H1 (cell line): Measurements from ENCODE around the gene ENTPD1. TPM values are rescaled to one million over a fixed set of nuclear protein-coding genes. Genes with fewer than 3 reads are reported as not detected.

Experiments
- CTCF ChIA-PET: fragments of 300-600 bp; sonication (Branson Sonifier 250); formaldehyde crosslinking; loops from one replicate; lab custom pipeline; 2021; ENCODE audit not compliant: partially characterized antibody; lab: Charles Lee
- POLR2A ChIA-PET: fragments of 300-600 bp; sonication (Branson Sonifier 250); formaldehyde crosslinking; loops from one replicate; lab custom pipeline; 2021; ENCODE audit warnings: inconsistent platforms; ENCODE audit not compliant: partially characterized antibody; lab: Charles Lee
- DNase-seq, 2 experiments: peaks; one replicate each; pipeline versions ENCODE4 v3.0.0 to v3.0.0-alpha.2; 2010 to 2022; ENCODE audit warnings: low spot score in 2 of 2, low read depth in 1 of 2, mixed read lengths in 1 of 2
- FAIRE-seq: peaks from 2 replicates; lab custom pipeline; 2011; peaks lifted over from hg19 to GRCh38; lab: Jason Lieb, UNC
- H2AFZ ChIP-seq: 2 replicates; pipeline ENCODE4 v1.8.1; 2012; ENCODE audit warnings: low read length, inconsistent platforms
- H2AK5ac ChIP-seq: 2 replicates; pipeline ENCODE4 v1.6.1; 2013; ENCODE audit warnings: low read depth, low read length
- H2BK120ac ChIP-seq: replicated peaks from 2 replicates; pipeline ENCODE3; 2013; ENCODE audit warnings: low read depth, low read length, inconsistent platforms
- H2BK12ac ChIP-seq: 2 replicates; pipeline ENCODE4 v1.6.1; 2013; ENCODE audit warnings: low read depth, low read length
- H2BK15ac ChIP-seq: 2 replicates; pipeline ENCODE4 v1.6.1; 2013; ENCODE audit warnings: low read length
- H2BK20ac ChIP-seq: 2 replicates; pipeline ENCODE4 v1.6.1; 2013; ENCODE audit warnings: low read length
- H2BK5ac ChIP-seq: 2 replicates; pipeline ENCODE4 v1.6.1; 2013; ENCODE audit warnings: low read depth, low read length
- H3K14ac ChIP-seq: 2 replicates; pipeline ENCODE4 v1.6.1; 2013; ENCODE audit warnings: inconsistent platforms; ENCODE audit not compliant: insufficient read length
- H3K18ac ChIP-seq: 2 replicates; pipeline ENCODE4 v1.6.1; 2013; ENCODE audit warnings: low read length; ENCODE audit errors: extremely low read depth
- H3K23ac ChIP-seq: 2 replicates; pipeline ENCODE4 v1.6.1; 2013; ENCODE audit warnings: inconsistent platforms; ENCODE audit not compliant: insufficient read length
- H3K23me2 ChIP-seq: 2 replicates; pipeline ENCODE4 v1.6.1; 2013; ENCODE audit warnings: low read depth, low read length
- H3K27ac ChIP-seq: 2 replicates; pipeline ENCODE4 v1.6.1; 2011; ENCODE audit warnings: low read depth, low read length, inconsistent platforms
- H3K27me3 ChIP-seq, 4 experiments: replicated peaks in 1 of 4; 1 replicate in 1 of 4; 2 replicates in 3 of 4; pipeline versions ENCODE4 v1.6.1 to v1.8.1; 2011 to 2013; ENCODE audit warnings: low read length in 3 of 4, mild to moderate bottlenecking in 3 of 4, inconsistent platforms in 2 of 4, mixed read lengths in 2 of 4, moderate library complexity in 1 of 4; ENCODE audit not compliant: control insufficient read depth in 3 of 4, insufficient read depth in 3 of 4; ENCODE audit errors: extremely low read depth in 1 of 4
- H3K36me3 ChIP-seq, 4 experiments: 2 replicates each; pipeline versions ENCODE4 v1.6.1 to v1.8.1; 2011 to 2013; ENCODE audit warnings: mild to moderate bottlenecking in 4 of 4, low read length in 3 of 4, moderate library complexity in 2 of 4, control low read depth in 1 of 4, inconsistent platforms in 1 of 4; ENCODE audit not compliant: insufficient read depth in 4 of 4, control insufficient read depth in 2 of 4
- H3K4ac ChIP-seq: replicated peaks from 2 replicates; pipeline ENCODE3; 2013; ENCODE audit warnings: low read length, low read depth, mixed read lengths, inconsistent platforms; ENCODE audit not compliant: insufficient read length
- H3K4me1 ChIP-seq, 4 experiments: replicated peaks in 1 of 4; 1 replicate in 1 of 4; 2 replicates in 3 of 4; pipeline versions ENCODE4 v1.6.1 to v1.8.1; 2011 to 2013; ENCODE audit warnings: low read length in 3 of 4, inconsistent platforms in 2 of 4, mixed read lengths in 1 of 4; ENCODE audit not compliant: insufficient read depth in 4 of 4, control insufficient read depth in 3 of 4
- H3K4me2 ChIP-seq, 2 experiments: 2 replicates each; pipeline versions ENCODE4 v1.6.1 to v1.8.1; 2011 to 2013; ENCODE audit warnings: low read depth in 2 of 2, low read length in 2 of 2, control low read depth in 1 of 2, inconsistent platforms in 1 of 2, mild to moderate bottlenecking in 1 of 2; ENCODE audit not compliant: insufficient read depth in 1 of 2
- H3K4me3 ChIP-seq, 4 experiments: fragments of 200-600, 300-600 bp in 1 of 4; sonication (generic), shearing (Covaris generic), sonication (Bioruptor Twin) in 1 of 4; 2 replicates each; pipeline versions ENCODE4 v1.5.1 to v1.8.1; 2011 to 2016; ENCODE audit warnings: low read length in 4 of 4, low read depth in 3 of 4, control low read depth in 2 of 4, inconsistent platforms in 2 of 4, mild to moderate bottlenecking in 2 of 4, mixed read lengths in 1 of 4, moderate library complexity in 1 of 4; ENCODE audit not compliant: insufficient read depth in 2 of 4; ENCODE audit errors: extremely low read depth in 1 of 4
- H3K56ac ChIP-seq: replicated peaks from 2 replicates; pipeline ENCODE3; 2013; ENCODE audit warnings: low read depth, mild to moderate bottlenecking, mixed read lengths, low read length, inconsistent platforms; ENCODE audit not compliant: insufficient read length
- H3K79me1 ChIP-seq: 2 replicates; pipeline ENCODE4 v1.6.1; 2013; ENCODE audit warnings: low read depth, low read length, control low read depth
- H3K79me2 ChIP-seq, 2 experiments: 2 replicates each; pipeline versions ENCODE4 v1.6.1 to v1.8.1; 2012 to 2013; ENCODE audit warnings: low read length in 2 of 2, mild to moderate bottlenecking in 2 of 2, inconsistent platforms in 1 of 2; ENCODE audit not compliant: insufficient read depth in 2 of 2, control insufficient read depth in 1 of 2
- H3K9ac ChIP-seq, 4 experiments: replicated peaks in 1 of 4; 1 replicate in 1 of 4; 2 replicates in 3 of 4; pipeline versions ENCODE4 v1.6.1 to v1.8.1; 2011 to 2013; ENCODE audit warnings: low read depth in 3 of 4, low read length in 3 of 4, control low read depth in 2 of 4, mild to moderate bottlenecking in 2 of 4, moderate library complexity in 2 of 4, inconsistent platforms in 1 of 4; ENCODE audit errors: extremely low read depth in 1 of 4
- H3K9me3 ChIP-seq, 2 experiments: 2 replicates each; pipeline versions ENCODE4 v1.6.1 to v1.8.1; 2012 to 2013; ENCODE audit warnings: mild to moderate bottlenecking in 2 of 2, moderate library complexity in 2 of 2, control low read depth in 1 of 2, inconsistent platforms in 1 of 2, low read depth in 1 of 2, low read length in 1 of 2, mixed read lengths in 1 of 2; ENCODE audit not compliant: insufficient read depth in 2 of 2
- H4K20me1 ChIP-seq, 2 experiments: replicated peaks in 1 of 2; 2 replicates each; pipeline versions ENCODE3 to v1.8.1; 2011 to 2013; ENCODE audit warnings: inconsistent platforms in 2 of 2, low read length in 2 of 2, mild to moderate bottlenecking in 1 of 2; ENCODE audit not compliant: insufficient read depth in 2 of 2, control insufficient read depth in 1 of 2
- H4K5ac ChIP-seq: 2 replicates; pipeline ENCODE4 v1.6.1; 2013; ENCODE audit warnings: low read length, low read depth, mixed read lengths, inconsistent platforms; ENCODE audit not compliant: insufficient read length
- H4K8ac ChIP-seq: 2 replicates; pipeline ENCODE4 v1.8.0; 2013; ENCODE audit warnings: mild to moderate bottlenecking, moderate library complexity, low read length, inconsistent platforms; ENCODE audit not compliant: insufficient read depth; ENCODE audit errors: extremely low read depth
- H4K91ac ChIP-seq: replicated peaks from 2 replicates; pipeline ENCODE3; 2013; ENCODE audit warnings: low read length, mixed read lengths, inconsistent platforms; ENCODE audit not compliant: insufficient read length
- ASH2L ChIP-seq: fragments of 200-600, 300-600 bp; sonication (generic); IDR thresholded peaks from one replicate; pipeline ENCODE4 v1.7.1; 2017; ENCODE audit warnings: low read length
- ATF3 ChIP-seq: IDR thresholded peaks from 2 replicates; pipeline ENCODE4 v1.6.1; 2011; ENCODE audit warnings: low read depth, mild to moderate bottlenecking, low read length; ENCODE audit not compliant: insufficient read depth
- BRCA1 ChIP-seq: IDR thresholded peaks from 2 replicates; pipeline ENCODE4 v1.6.1; 2012; ENCODE audit warnings: low read depth, low read length, improper control_type of control experiment
- CBX8 ChIP-seq: fragments of 300-800, 300-1000 bp; sonication (generic); IDR thresholded peaks from 2 replicates; pipeline ENCODE4 v1.7.1; 2016; ENCODE audit warnings: low read depth, low read length, borderline replicate concordance
- EGR1 ChIP-seq: IDR thresholded peaks from 2 replicates; pipeline ENCODE4 v1.6.1; 2011; ENCODE audit warnings: low read depth, low read length, borderline replicate concordance
- EZH2 ChIP-seq: fragments of 200-600 bp; sonication (generic); IDR thresholded peaks from 2 replicates; pipeline ENCODE4 v1.7.1; 2012; ENCODE audit warnings: low read depth, mild to moderate bottlenecking, moderate library complexity, low read length, inconsistent platforms; ENCODE audit not compliant: severe bottlenecking
- KDM4A ChIP-seq: IDR thresholded peaks from one replicate; pipeline ENCODE4 v1.7.1; 2012; ENCODE audit warnings: low read depth, mild to moderate bottlenecking, moderate library complexity, low read length, inconsistent platforms; ENCODE audit not compliant: severe bottlenecking
- KDM5A ChIP-seq: fragments of 200-600 bp; IDR thresholded peaks from 2 replicates; pipeline ENCODE4 v1.7.1; 2012; ENCODE audit warnings: mild to moderate bottlenecking, low read length, inconsistent platforms, mixed read lengths
- MAX ChIP-seq: IDR thresholded peaks from 2 replicates; pipeline ENCODE4 v1.6.1; 2012; ENCODE audit warnings: inconsistent platforms
- NANOG ChIP-seq: IDR thresholded peaks from 2 replicates; pipeline ENCODE4 v1.6.1; 2011; ENCODE audit warnings: low read length, low read depth, mild to moderate bottlenecking, inconsistent platforms; ENCODE audit not compliant: insufficient read depth, poor library complexity, severe bottlenecking
- RNF2 ChIP-seq: fragments of 200-900, 300-1000 bp; sonication (generic); IDR thresholded peaks from 2 replicates; pipeline ENCODE4 v1.7.1; 2016; ENCODE audit warnings: borderline replicate concordance, low read depth, mild to moderate bottlenecking, antibody characterized with exemption, low read length; ENCODE audit not compliant: poor library complexity, severe bottlenecking; ENCODE audit errors: missing control alignments
- SIN3A ChIP-seq, 2 experiments: IDR thresholded peaks in 1 of 2; conservative IDR thresholded peaks in 1 of 2; 2 replicates each; pipeline ENCODE4 v1.6.1; 2011 to 2012; ENCODE audit warnings: low read length in 2 of 2, improper control_type of control experiment in 1 of 2, low read depth in 1 of 2, mild to moderate bottlenecking in 1 of 2
- SP4 ChIP-seq: IDR thresholded peaks from 2 replicates; pipeline ENCODE4 v1.6.1; 2012; ENCODE audit warnings: low read length, inconsistent platforms
- SRF ChIP-seq: IDR thresholded peaks from 2 replicates; pipeline ENCODE4 v1.6.1; 2011; ENCODE audit warnings: mild to moderate bottlenecking, low read depth, low read length, moderate library complexity
- polyA plus RNA-seq, 7 experiments: library from polyadenylated mRNA; depleted of rRNA in 3 of 7; stranded (reverse) in 5 of 7; unstranded in 2 of 7; fragments of >200 nt in 5 of 7; fragments of 200-250 nt in 2 of 7; gene quantifications; 1 replicate in 5 of 7; 2 replicates in 1 of 7; 4 replicates in 1 of 7; pipeline versions ENCODE4 v1.2.1 to v1.2.3, GENCODE V29; 2011 to 2013; ENCODE audit warnings: missing spikeins in 2 of 7, mixed read lengths in 2 of 7
- total RNA-seq: library from RNA; stranded (reverse); fragmentation: NEBNext Ultra II Directional; extraction: Animal tissue kit (Norgen Biotek cat#: 25700); gene quantifications from 2 replicates; pipeline ENCODE4 v1.2.1, GENCODE V29; 2021

Gene ENTPD1
- total and polyA plus RNA-seq, 2 of the 8 experiments (the other 6 are each of a cell fraction or from before 2014, with no cell fraction given): 2.2 to 2.5 TPM

- Histone ChIP-seq H4K5ac (no peak overlapping the region), H3K79me2 (no peaks in the 10 kb centered on the region), H4K91ac (no peak overlapping the region), H2BK120ac (no peak overlapping the region), H2BK12ac (no peak overlapping the region), H3K4me1 (peaks cover 0 to 4% (median 0%) of the 10 kb centered on the region in 4 experiments; a peak in 1 of 7 replicates), H3K23me2 (no peaks in the 10 kb centered on the region), H4K20me1 (no peaks in the 10 kb centered on the region), H3K36me3 (no peaks in the 10 kb centered on the region; a peak in 1 of 8 replicates), H3K4me2 (no peak overlapping the region), H2BK15ac (no peak overlapping the region), H3K56ac (no peak overlapping the region), H3K14ac (no peak overlapping the region), H3K9me3 (peaks cover 0 to 5% of the 10 kb centered on the region in 2 experiments; a peak in 3 of 4 replicates), H3K4ac (no peak overlapping the region), H2BK5ac (no peak overlapping the region), H3K27ac (no peak overlapping the region), H3K79me1 (no peaks in the 10 kb centered on the region), H3K27me3 (no peaks in the 10 kb centered on the region), H2AK5ac (no peak overlapping the region), H3K23ac (no peak overlapping the region), H3K4me3 (no peak overlapping the region), H2AFZ (no peak overlapping the region), H4K8ac (no peak overlapping the region), H2BK20ac (no peak overlapping the region), H3K9ac (no peak overlapping the region), H3K18ac (no peak overlapping the region)
- POLR2A ChIA-PET: no interaction called here
- CTCF ChIA-PET: interaction anchor here (1.2 kb wide), 1 partner anchor 45 kb away, joined by 3 read pairs; no protein-coding TSS in a partner anchor
- DNase-seq (no peak), FAIRE-seq (no peak)
- TF ChIP-seq EZH2 (no peak), KDM5A (no peak), CBX8 (no peak), EGR1 (no peak), SP4 (no peak), BRCA1 (no peak), SRF (no peak), ASH2L (no peak), SIN3A (conservative IDR thresholded peaks at IDR 0.05 in 1 of 2, IDR thresholded peaks at IDR 0.05 in 1 of 2; ENCODE audit: low read depth in 1 of 2, low read length in 2 of 2) (no peak), KDM4A (no peak), NANOG (no peak), RNF2 (no peak), MAX (no peak), ATF3 (no peak)
Observed at GRCh38 chr10:95796504-95796903, 40.5 kb downstream of the ENTPD1 start.
